GM20431 (cell line): ENCODE results near the gene IGSF9B.

ENCODE experiments used
- in situ Hi-C: fragments of 300-500 bp; cut with MseI, MboI; formaldehyde crosslinking; loops from one replicate; pipeline ENCODE4 v1.15.0; 2020; ENCODE audit warnings: low sequenced_read_pairs; ENCODE audit not compliant: unreplicated experiment

The IGSF9B gene

DNA sequence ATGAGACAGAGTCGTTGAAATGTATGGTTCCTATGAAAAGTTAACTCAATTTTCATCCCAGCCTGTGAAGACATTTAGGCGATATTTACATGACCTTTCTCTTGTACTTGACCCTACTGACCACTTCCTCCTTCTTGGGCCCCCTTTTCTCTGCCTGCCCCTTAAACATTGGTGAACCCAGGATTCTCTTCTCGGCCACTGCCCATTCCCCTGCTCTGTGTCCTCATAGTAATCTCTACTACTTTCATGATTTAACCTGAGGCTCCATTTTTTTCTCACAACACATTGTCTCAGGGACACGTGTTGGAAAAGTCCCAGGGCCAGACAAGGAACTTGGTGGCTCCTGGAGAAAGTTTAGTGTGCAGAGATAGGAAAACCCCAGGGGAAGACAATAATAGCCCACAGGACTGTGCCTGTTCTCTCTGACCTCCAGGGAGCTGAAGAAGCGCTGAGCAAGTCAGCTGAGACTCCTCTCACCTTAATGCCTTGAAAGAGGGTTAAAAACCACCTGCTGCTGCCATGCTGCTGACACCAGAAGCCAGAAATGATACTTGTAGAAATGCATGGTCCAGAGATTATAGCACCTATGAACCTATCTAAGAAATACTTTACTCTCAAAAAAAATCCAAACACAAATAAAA lies 69.0 kb downstream of the IGSF9B start:
- in situ Hi-C loops, result no loop called here

GRCh38 chr11:133886029-133886428 lies 70.7 kb downstream of the IGSF9B start:
- in situ Hi-C loops, result no loop called here

DNA sequence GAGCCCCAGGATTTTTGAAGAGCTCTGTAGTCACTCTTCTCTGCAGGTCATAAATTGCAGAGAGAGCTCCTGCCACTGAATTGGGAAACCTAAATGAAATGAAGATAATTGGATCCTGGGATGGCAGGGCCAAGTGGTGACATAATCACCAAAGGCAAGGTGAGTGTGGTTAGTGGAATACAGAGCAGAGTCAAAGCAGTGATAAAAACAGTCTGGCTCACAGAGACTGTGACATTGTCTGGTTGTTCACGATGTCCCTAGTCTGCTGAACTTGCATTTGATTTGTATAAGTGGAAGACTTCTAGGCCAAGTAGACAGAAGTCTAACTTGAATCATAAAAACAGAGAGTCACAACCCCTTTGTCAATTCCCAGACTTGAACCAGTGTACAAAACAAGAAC lies 84.6 kb downstream of the IGSF9B start:
- in situ Hi-C loops, result no loop called here

- in situ Hi-C loops, result no loop called here
These were observed 89.3 kb downstream of the IGSF9B start for GRCh38 chr11:133867456-133867855.

DNA sequence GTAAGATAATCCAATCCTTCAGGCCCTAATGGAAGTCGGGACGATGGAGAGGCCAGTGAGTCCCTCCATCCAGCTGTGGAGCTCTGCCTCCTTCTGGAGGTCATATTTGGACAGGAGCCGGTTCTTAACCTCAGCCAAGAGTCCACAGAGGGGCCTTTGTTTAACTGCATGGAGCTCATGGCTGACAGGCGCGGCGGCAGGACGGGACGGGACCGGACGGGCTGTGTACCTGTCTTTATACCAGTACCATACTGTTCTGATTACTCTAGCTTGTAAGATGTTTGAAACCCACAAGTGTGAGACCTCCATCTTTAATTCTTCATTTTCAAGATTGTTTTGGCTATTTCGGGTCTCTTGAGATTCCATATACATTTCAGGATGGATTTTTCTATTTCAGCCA lies 91.3 kb downstream of the IGSF9B start:
- in situ Hi-C loops, result no loop called here

DNA sequence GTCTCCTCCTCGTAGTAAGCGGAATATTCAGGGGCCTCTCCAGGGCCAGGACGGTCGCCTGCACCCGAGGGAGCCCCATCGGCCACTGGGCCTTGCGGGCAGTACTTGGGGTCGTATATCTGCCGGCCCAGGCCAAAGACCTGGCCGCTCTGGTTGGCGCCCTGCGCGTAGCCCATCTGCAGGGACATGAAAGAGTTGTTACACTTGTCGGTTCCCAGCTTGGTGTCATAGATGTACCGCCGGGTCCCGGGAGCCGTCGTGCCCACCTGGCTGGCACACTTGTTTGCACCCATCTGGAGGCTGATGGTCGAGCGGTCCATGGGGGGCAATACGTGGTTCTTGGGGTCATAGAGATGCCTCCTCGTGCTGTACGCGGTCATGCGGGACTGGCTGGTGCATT lies 92.0 kb downstream of the IGSF9B start:
- in situ Hi-C loops, result no loop called here

DNA sequence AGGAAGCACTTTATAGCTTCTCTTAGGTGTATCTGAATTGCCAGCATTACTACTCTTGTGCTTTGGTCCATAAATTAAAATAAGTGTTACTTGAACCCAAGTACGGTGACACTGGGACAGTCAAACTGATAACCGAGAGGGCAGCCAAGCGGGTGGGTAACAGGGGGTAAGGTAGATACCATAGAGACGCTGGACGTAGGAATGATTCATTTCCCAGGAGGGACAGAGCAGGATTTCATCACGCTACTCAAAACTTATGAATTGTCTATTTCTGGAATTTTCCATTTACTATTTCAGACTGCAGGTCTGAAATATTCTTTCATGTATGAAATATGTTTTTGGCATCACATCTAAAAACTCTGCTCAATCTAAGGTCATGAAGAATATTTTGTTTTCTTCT lies 96.6 kb downstream of the IGSF9B start:
- in situ Hi-C loops, result no loop called here
